RWPE1 (cell line): Measurements from ENCODE around the gene AP4M1.

Experiments used
- CTCF ChIA-PET: fragments of 350-600 bp; sonication (Branson Sonifier 250); formaldehyde crosslinking; extraction: SDS; loops from one replicate; lab custom pipeline; 2021; lab: Yijun Ruan, JAX
- POLR2A ChIA-PET: fragments of 400-600 bp; formaldehyde crosslinking; extraction: SDS; loops from one replicate; lab custom pipeline; 2020; ENCODE audit warnings: antibody characterized with exemption; ENCODE audit not compliant: low non-redundant PET; lab: Yijun Ruan, JAX
- DNase-seq: peaks from one replicate; pipeline ENCODE4 v3.0.0; 2012; ENCODE audit warnings: low spot score
- H3K27ac ChIP-seq: fragments of 450-650 bp; 2 replicates; pipeline ENCODE4 v1.5.1; 2017
- CTCF ChIP-seq: fragments of 450-650 bp; conservative IDR thresholded peaks from 2 replicates; pipeline ENCODE4 v1.5.1; 2017; ENCODE audit warnings: low read depth, mild to moderate bottlenecking

AP4M1 gene

GRCh38 chr7:100081535-100082102, 19.8 kb upstream of the AP4M1 start, which contains the start of gene ZNF3:
Gene ZNF3, minus strand, starts transcription at chr7:100081723. Its CDS starts 4,366 bp downstream, at chr7:100077357.
- POLR2A ChIA-PET: no interaction called here
- H3K27ac ChIP-seq: peak within 1 kb of the TSS; percentile 73
- peak; percentile 99 for TF ChIP-seq CTCF
- DNase-seq: peak; percentile 95
- CTCF ChIA-PET: interaction anchor here (0.7 kb wide), 2 partner anchors 13 to 84 kb away, joined by 5 read pairs; no protein-coding TSS in a partner anchor

GRCh38 chr7:100082978-100083377, 18.5 kb upstream of the AP4M1 start:
- no peak for DNase-seq
- ChIA-PET CTCF (interaction anchor here (0.6 to 1.1 kb wide), 3 partner anchors 29 to 89 kb away, joined by 3 read pairs; no protein-coding TSS in a partner anchor), POLR2A (no interaction called here)
- no peak overlapping the region for H3K27ac ChIP-seq
- TF ChIP-seq CTCF: no peak

GRCh38 chr7:100085515-100085914, 15.9 kb upstream of the AP4M1 start:
- CTCF ChIA-PET: interaction anchor here (0.5 kb wide), 1 partner anchor 1493 kb away, joined by 9 read pairs; no protein-coding TSS in a partner anchor
- H3K27ac ChIP-seq: peak overlapping the region; percentile 85
- DNase-seq: no peak
- POLR2A ChIA-PET: no interaction called here
- no peak for TF ChIP-seq CTCF

- ChIA-PET CTCF (no interaction called here), POLR2A (interaction anchor here (0.7 to 1.5 kb wide), 3 partner anchors 13 to 574 kb away, joined by 4 to 10 read pairs (median 4); no protein-coding TSS in a partner anchor)
- DNase-seq: peak; percentile 70
- H3K27ac ChIP-seq: peak overlapping the region; percentile 85
- TF ChIP-seq CTCF: no peak
Observed at GRCh38 chr7:100087055-100087750, 14.2 kb upstream of the AP4M1 start.

- H3K27ac ChIP-seq: peak overlapping the region; percentile 85
- CTCF ChIA-PET: no interaction called here
- POLR2A ChIA-PET: interaction anchor here (0.7 to 1.5 kb wide), 2 partner anchors 12 to 573 kb away, joined by 4 to 10 read pairs; no protein-coding TSS in a partner anchor
- no peak for TF ChIP-seq CTCF
- no peak for DNase-seq
Observed at GRCh38 chr7:100088095-100088620, 13.3 kb upstream of the AP4M1 start.
